HG02870 (cell line): ENCODE measurements around the gene HEPN1.
A peak's percentile ranks its signal among the peaks of the same experiment; 100 is the strongest.
"Not testable (repeated sequence)": the region's sequence is repeated elsewhere in the genome, so short reads cannot be mapped to it uniquely, and the experiment has no call there.

ENCODE experiments used
- ATAC-seq: cut with Tn5 transposase; IDR thresholded peaks from one replicate; pipeline ENCODE4 v1.9.1; 2021; ENCODE audit warnings: mild to moderate bottlenecking, moderate library complexity; ENCODE audit not compliant: unreplicated experiment

Gene HEPN1

GRCh38 chr11:124941703-124942102 lies 22.7 kb downstream of the HEPN1 start:
- ATAC-seq = peak; percentile 82

DNA sequence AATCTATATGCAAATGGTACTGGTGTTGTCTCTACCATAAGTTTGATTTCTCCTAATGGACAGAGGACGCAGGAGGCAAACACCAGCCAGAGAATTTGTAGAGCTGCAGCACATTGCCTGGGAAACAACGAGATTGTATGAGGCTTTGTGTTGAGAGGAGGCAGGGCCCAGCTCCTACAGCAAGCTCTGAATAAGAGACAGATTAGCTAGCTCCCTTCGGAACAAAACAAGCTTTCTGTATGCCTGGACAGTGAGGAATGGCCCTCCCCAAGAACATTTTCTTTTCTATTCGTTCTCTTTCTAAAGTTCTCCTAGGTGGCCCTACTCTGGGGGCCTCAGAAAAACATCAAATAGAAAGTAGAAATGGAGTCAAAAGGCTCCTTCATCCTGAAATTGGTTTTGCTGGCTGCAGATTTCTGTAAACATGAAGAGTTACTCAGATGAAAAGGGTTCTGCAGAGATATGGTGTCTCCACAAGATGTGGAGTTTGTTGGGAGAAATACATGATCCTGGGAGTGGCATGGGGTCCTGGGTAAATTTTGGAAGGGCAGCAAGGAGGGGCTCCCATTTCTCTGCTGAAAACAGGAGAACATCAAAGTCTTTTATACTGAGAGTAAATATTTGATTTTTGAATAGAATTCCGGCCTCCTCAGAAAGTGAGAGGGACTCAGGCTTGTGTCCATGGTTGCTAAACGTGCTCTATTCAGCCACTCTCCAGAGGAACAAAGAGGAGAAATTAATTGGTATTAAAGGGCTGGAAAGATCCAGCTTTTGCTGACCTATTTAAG lies 23.6 kb downstream of the HEPN1 start:
- no peak for ATAC-seq

DNA sequence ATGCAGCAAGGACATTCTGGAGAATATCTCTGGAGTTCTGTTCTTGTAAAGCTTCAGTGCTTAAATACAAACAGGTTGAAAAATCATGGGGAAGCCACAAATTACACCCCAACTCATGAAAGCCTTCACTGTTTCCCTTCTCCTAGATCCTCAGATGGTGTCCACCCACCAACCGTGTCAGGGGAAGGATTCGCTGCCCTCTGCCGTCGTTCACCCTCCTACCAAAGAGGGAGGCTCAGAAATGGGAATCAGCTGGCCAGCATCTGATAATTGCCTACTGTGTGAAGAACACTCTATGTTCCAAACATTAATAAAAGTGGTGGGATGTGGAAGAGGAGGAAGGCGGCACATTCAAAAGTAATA lies 24.2 kb downstream of the HEPN1 start:
- ATAC-seq = no peak

DNA sequence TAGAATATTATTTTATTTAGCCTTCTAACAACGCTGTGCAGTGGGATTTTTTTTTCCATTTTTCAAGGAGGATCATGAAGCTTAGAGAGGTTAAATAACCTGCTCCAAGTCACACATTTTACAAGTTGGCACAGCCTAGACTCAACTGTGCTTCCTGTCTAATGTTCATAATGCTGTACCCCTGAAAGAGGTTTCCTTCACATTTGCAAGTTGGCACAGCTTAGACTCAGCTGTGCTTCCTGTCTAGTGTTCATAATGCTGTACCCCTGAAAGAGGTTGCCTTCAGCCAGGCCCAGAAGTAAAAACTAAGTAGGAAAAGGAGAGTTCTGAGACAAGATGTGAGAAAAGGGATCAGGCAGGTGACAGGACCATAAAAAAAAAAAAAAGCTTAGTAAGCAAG lies 24.7 kb downstream of the HEPN1 start:
- no peak for ATAC-seq

GRCh38 chr11:124944565-124944964 lies 25.5 kb downstream of the HEPN1 start:
- no peak for ATAC-seq

- no peak for ATAC-seq
Observed at GRCh38 chr11:124945826-124946225, 26.8 kb downstream of the HEPN1 start.

- ATAC-seq = no peak
Observed at GRCh38 chr11:124946735-124947141, 27.7 kb downstream of the HEPN1 start.

DNA sequence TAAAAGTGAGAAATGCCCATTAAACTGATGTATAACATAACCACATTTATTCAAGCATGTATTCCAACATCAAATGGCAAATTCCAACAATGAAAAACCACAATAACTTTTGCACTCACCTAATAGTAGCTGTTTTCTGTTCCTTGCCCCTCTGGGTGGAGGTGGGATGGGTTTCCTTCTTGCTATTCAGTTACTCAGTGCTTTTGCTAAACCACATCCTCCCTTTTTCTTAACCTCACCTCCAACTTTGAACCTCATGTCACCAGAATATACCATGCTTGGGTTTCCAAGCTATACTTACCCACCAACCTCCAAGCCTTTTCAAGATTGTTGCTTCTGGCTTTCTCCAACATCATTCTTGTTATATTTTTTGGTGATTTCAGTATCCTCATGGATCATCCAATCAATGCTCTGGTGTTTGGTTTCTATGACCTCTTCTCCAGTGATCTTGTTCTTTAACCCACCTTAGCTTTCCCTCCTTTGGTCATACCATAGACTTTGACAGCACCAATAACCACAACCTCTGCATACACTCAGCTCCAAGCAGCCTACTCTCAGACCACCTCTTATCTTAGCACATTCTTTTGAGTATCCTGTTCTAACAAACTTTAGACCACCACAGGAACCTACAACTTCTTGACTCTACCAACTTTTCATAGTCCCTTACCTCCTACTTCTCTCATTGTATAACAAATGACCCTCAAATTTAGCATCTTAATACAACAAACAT lies 31.7 kb downstream of the HEPN1 start:
- ATAC-seq = no peak

DNA sequence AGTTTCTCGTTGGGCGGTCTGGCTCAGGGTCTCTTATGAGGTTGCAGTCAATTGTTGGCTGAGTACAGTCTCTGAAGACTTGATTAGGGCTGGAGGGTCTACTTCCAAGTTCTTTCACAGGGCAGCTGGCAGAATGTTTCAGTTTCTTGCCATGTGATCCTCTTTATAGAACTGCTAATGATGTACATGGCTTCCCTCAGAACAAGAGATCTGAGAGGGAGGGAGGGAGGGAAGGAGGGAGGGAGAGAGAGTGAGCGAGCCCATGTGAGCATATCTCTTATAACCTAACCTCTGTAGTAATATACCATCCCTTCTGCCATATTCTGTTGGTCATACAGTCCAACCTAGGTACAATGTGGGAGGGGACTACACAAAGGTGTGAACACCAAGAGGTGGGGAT lies 32.3 kb downstream of the HEPN1 start:
- no peak for ATAC-seq

DNA sequence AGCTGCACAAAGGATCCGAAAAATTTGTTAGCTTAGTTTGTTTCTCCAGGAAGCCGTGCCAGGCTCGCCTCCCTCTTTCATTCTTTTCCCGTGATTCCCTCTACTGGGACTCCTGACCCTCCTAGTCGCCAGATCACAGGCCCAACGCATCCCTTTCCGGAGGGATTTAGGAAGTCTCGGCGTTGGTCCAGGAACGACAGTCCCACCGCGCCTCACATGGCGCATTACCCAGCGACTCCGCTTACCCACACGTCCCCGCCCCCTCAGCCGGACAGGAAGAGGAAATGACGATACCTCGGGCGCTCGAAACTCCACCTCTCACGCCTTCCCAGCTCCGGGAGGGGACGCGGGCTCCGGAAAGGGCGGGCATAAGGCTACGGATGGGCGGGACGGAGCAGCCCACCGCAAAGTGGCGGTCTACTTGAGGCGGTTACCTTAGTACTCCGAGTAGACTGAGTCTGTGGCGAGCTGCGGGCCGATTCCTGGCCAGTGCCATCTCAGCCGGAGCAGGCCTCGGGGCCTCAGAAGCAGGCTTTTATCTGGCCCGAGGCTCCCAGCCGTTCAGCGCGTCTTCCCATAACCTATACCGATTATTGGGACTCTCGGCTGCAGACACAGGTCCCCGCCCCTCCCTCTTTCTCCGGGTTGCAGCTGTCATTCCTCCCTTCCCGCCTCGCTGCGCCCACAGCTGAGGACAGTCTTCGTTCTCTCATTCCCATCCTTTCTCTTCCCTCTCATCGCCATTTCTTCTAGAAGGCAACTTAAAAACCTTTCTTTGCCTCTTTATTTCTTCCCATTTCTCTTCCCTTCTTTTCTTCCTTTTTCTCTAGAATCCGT lies 34.9 kb downstream of the HEPN1 start, which contains the start of gene CCDC15:
TSS of gene CCDC15 (plus strand) at position 450 of the 837 bp plus-strand sequence. CDS start 531 bp downstream, outside the sequence.
- peak; percentile 99 for ATAC-seq

GRCh38 chr11:124954590-124954955 lies 35.5 kb downstream of the HEPN1 start:
- no peak for ATAC-seq

DNA sequence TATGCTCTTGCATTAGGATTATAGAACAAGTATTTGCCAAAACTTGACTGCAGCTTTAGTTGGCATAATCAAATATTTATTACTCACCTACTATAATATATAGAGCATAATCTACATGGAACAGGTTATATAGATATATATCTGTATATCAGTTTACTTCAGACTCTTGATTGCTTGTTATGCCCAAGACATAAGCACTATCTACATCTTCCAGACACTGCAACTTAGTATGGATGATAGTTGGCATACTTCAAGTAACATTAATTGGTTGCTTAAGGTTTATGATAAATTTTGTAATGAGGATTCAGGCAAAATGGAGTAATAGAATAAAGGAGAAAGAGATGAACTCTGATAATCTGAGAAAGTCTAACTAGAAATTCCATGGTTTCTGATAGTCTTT lies 36.0 kb downstream of the HEPN1 start:
- ATAC-seq = no peak

DNA sequence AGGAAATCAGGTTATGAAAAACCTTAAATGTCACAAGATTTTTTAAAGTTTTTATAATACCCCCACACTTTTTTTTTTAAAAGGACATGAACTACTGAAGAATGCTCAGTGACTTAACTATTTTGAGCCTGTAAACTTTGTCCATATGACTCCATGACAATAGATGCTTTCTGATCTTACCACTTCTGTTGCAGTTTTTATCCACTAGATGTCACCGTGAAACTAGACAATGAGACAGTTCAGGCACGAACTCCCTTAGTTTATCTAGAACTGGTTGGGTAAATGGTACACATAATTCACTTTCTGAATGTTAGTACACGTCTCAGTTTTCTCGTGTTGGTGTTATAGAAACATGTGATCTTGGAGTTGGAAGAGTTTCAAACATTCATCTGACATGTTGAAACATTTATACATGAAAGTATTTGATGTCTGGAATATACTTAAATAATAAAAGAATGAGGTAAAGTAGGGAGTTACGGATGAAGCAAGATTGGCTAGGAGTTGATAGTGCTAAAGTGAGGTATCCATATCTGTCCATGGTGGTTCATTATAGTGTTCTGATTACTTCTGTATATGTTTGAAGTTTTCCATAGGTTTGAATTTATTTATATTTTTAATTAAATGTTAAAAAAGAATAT lies 43.0 kb downstream of the HEPN1 start:
- peak; percentile 80 for ATAC-seq

- not testable (repeated sequence) for ATAC-seq
Observed at GRCh38 chr11:124968197-124968596, 49.1 kb downstream of the HEPN1 start.
